LNCAP (cell line): Measurements from ENCODE around the gene PAEP.

Experiments used
- CTCF ChIP-seq: fragments of 450-650 bp; IDR thresholded peaks from 2 replicates; pipeline ENCODE4 v1.5.1; 2017; ENCODE audit warnings: mild to moderate bottlenecking

PAEP gene

GRCh38 chr9:135550344-135550918 lies 11.1 kb upstream of the PAEP start:
- no peak for TF ChIP-seq CTCF

- TF ChIP-seq CTCF: no peak
These were observed 10.5 kb upstream of the PAEP start for GRCh38 chr9:135551031-135551430.

DNA sequence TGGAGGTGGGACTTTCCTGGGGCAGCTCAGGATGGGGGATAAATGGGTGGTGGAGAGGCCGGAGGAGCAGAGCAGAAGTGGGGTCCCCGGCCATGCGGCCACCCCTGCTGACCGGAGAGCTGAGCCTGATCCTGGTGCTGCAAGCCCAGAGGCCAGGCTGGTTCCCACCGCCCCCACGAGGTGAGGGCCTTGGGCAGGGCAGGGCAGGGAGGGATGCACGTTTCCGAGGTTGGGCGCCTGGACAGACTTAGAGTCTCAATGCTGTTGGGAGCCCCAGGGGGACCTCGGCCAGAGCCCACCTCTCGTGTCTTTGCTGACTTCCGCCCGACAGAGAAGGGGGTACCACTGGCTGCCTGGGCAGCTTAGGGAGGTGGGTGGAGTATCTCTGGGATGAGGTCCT lies 10.1 kb upstream of the PAEP start:
- TF ChIP-seq CTCF: no peak

DNA sequence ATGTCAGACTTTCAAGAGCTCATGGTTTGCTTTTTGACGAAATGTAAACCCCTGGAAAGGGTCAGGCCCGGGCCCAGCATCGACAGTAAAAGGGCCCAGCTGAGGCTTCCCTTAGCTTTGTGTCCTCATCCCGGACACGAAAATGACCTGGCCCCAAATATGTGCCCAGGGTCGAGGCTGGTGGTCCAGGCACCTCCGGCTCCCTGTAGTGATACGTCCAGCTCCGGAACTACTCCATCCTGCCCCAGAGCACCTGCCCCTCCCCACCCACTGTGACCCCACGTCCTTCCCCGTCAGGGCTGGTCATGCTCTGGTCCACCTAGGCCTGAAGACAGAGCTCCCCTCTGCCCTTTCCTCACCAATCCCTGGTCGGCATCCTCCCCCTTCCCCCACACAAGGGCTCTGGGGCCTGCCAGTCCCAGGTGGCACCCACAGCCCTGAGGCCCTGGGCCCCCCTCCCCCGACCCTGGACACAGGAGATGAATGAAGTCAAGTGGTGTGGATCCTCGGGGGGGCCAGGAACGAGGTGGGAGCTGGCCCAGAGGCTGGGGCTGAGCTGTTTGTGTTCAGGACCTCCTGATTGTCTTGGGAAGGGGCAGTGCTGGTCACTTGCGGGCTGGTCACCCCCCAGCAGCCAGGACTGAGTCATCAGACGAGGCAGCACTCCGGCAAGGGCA lies 9.4 kb upstream of the PAEP start:
- no peak for TF ChIP-seq CTCF

GRCh38 chr9:135552698-135553171 lies 8.8 kb upstream of the PAEP start:
- no peak for TF ChIP-seq CTCF

- no peak for TF ChIP-seq CTCF
These were observed 6.8 kb upstream of the PAEP start for GRCh38 chr9:135554718-135555117.

DNA sequence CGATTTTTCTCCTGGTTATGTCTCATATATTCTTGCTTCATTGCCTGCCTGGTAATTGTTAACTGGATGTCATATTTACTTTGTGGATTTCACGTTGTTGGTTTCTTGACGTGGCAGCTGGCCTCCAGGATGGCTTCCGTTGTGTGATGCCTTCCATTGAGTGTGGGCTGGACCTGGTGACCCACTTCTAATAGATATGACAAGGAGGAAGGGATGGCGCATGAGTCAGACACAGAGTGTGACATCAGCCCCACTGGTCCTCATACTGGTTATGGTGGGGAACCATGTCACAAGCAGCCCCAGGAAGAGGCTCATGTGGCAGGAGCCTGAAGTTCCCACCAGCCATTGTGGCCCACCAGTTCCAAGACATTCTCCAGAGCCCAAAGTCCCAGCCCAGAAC lies 6.4 kb upstream of the PAEP start:
- no peak for TF ChIP-seq CTCF
